Measurements from ENCODE around the gene DENND4C.

DNA sequence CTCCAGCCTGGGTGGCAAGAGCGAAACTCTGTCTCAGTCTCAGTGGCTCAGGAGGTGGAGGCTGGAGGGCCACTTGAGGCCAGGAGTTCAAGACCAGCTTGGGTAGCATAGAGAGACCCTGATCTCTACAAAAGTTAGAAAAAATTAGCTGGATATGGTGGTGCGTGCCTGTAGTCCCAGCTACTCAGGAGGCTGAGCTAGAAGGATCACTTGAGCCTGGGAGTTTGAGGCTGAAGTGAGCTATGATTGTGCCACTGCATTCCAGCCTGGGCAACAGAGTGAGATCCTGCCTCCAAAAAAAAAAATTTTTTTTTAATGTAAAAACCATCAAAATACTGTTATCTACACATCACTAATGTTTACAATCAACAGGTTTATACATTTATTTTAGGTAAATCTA is 24.6 kb downstream of the DENND4C start:
- no peak for TF ChIP-seq POLR2A (IDR thresholded peaks at IDR 0.05)
- TF ChIP-seq, protein P1, sequence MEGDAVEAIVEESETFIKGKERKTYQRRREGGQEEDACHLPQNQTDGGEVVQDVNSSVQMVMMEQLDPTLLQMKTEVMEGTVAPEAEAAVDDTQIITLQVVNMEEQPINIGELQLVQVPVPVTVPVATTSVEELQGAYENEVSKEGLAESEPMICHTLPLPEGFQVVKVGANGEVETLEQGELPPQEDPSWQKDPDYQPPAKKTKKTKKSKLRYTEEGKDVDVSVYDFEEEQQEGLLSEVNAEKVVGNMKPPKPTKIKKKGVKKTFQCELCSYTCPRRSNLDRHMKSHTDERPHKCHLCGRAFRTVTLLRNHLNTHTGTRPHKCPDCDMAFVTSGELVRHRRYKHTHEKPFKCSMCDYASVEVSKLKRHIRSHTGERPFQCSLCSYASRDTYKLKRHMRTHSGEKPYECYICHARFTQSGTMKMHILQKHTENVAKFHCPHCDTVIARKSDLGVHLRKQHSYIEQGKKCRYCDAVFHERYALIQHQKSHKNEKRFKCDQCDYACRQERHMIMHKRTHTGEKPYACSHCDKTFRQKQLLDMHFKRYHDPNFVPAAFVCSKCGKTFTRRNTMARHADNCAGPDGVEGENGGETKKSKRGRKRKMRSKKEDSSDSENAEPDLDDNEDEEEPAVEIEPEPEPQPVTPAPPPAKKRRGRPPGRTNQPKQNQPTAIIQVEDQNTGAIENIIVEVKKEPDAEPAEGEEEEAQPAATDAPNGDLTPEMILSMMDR (IDR thresholded peaks at IDR 0.05) = no peak

All from body of pancreas (tissue), 4 donors.